GM03348 (cell line): Measurements from ENCODE around the gene EHBP1.

Experiments used
- DNase-seq: peaks from one replicate; pipeline ENCODE4 v3.0.0; 2012; ENCODE audit warnings: low spot score

The EHBP1 gene

DNA sequence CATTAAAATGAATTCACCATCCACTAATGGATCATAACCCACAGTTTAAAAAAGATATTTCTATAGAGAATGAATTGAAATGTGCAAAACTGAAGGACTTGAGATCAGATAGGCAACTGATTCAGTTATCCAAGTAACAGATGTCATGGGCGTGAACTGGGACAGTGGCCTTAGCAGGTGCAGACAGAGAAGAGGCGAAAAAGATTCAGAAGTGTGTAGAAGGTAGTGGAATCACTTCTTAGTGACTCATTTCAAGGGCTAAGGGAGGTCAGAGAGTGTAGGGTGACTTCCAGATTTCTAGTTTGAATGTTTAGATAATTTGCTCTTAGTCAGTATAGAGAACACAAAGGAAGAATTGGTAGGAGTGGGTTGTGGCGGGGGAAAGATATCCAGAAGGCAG is 79.7 kb downstream of the EHBP1 start:
- no peak for DNase-seq

DNA sequence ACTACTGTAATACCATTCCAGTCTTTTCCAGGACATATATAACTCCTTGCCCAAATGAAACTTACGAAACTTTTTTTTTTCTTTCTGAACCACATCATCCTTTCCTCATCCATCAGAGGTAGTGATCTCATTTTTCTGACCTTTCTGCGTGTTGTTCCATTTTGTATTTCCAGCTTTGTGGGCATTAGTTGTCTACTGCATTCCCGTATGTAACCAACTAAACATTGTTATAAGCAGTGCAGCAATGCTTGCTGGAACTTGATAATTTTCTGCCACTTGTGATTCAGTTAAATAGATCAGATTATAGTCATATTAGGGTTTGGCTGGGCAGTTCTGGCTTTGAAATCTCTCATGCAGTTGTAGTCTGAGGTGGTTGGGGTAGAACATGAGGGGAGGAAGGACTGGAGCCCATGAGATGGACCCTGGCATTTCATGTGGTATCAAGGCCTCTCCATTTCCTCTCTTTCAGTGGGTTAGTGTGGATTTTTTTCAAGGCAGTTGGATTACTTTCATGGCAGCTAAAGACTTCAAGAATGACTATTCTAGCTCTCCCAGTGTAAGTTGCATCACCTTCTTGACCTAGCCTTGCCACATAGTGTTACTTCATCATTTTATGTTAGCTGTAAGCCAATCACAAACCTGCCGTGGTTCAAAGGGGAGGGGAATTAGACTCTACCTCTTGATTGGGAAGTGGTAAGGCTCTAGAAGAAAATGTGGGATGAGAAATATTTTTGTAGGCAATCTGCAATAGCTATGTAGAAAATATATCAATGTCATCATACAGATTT is 80.5 kb downstream of the EHBP1 start:
- DNase-seq: peak; percentile 27

DNA sequence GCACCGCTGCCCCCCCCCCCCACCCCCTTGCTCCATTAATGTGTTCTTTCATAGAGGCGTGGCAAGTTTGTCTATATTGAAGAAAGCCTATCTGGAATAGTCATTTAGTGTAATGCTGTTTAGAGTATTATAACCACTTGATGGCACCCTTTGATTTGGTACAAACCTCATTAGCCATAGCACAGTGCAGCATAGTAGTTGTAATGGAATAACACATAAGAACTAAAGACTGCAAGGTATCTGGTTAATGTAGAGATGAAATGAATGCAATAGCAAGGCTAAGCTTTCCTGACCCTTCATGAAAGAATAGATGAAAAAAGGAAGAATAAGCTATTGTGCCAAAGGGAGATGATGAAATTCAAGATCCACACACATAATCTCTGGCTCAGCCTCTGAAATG is 81.9 kb downstream of the EHBP1 start:
- DNase-seq: peak; percentile 16

DNA sequence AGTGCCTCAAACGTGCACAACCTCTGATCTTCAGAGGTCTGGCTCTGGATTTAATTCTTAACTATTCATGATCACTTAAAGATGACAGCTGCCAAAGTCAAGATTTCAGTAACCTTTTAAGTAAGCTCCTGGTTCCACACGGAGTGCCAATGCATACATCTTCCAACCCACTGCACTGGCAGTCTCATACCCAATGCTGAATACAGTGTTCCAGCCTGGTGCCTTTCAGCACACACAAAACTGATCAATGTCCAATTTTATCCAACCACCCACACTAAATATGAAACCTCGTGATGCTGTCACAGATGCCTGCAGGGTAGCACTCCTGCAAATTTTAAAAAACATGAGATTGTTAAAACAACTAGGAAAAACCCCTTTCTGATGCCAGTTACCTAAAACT is 84.0 kb downstream of the EHBP1 start:
- no peak for DNase-seq

DNA sequence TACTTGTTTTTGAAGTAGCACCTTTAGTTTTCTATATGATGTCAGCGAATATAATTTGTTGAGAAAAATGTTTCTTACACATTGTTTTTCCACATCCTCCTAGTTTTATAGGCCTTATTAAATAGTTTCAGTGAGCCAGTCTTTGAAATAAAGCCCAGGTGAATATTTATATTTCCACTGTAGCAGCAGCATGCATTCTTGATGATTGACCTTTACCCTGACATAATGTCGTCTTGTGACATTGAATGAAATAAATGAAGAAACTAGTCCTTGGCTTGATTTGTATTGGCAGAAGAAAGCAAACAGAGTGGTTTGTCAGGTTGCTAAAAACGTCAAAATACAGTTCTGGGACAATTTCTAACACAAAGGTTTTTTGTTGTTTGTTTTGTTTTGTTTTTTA is 84.4 kb downstream of the EHBP1 start:
- DNase-seq: no peak

DNA sequence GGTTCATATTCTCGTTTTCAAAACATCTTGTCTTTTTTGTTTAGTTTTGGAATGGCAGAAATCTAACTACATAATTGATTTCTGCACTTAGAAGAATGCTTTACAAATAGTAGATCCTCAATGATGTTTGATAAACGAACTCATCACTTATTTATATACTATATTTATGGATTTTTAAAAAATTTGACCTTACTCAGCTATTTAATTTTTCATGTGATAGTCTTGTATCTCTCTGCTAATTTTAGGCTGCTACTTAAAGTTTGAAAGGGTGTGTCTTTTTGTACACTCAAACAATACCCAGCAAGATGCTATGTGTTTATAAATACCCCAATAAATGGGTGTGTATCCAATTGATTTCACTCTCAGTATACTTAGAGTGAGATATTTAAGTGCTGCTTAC is 86.9 kb downstream of the EHBP1 start:
- DNase-seq: no peak

DNA sequence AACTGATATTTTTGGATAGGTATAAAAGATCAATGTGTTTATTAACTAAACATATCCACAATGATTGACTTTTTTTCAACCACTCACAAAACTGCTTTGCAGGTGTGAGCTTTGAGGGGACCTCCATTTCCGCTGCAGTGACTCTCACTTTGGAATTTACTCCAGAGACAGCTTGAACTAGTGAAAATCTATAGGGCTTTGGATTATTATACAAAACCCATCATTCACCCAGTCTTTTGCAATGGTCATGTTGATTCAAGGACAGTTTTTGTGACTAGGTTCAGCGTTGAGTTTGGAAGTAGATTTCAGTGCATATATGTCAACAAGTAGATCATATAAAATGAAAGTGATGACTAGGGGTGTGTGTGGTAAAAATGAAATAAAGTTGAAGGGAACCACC is 87.7 kb downstream of the EHBP1 start:
- DNase-seq: no peak

DNA sequence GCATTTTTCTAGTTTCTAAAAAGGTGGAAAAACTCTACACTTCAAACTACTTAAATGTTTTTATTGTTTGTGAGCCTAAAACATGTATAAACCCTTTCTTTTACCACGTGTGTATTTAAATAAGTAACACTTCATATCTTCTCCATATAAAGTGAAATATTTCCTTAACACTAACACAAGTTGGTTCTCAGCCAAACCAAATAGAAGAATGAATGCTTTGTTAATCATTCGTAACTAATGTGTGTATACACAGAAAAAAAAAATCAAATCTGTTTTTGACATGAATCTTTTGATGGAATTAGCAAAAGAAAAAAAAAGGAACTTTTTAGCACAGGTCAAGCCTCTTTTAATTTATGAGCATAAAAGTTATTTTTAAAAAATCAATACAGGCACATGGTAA is 89.3 kb downstream of the EHBP1 start:
- no peak for DNase-seq

DNA sequence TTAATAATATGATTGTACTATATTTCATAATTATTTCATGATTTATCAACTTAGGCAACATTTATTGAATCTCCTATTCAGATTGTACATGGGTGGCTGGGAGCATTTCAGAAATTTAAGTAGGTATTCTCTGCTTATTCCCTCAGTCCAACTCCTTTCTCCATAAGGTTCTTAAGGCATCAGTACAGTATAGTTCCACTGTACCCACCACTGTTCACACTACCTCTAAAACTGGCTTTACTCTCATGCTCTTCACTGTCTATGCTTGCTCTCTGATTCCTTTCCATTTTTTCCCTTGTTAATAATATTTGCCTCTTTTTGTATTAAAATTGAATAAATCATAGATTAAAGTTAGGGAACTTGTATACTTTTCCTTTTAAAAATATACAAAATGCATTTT is 89.8 kb downstream of the EHBP1 start:
- DNase-seq: no peak

DNA sequence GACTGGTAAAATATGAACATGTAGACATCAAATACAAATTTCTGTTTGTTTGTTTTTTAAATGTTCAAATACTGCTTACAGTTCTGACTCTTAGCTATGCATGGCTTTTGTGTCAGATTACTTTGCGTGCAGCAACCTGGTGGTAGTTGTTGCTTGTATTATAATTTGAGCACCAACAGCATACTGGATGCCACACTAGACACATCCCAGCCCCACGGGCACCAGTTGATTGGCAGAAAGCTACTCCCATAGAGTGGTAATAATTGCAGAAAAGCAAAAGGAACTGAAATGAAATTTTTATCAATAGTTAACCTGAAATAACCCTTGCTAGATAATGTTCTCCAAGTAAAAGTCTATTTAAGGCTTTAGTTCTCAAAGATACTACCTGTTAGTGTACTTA is 91.6 kb downstream of the EHBP1 start:
- no peak for DNase-seq

DNA sequence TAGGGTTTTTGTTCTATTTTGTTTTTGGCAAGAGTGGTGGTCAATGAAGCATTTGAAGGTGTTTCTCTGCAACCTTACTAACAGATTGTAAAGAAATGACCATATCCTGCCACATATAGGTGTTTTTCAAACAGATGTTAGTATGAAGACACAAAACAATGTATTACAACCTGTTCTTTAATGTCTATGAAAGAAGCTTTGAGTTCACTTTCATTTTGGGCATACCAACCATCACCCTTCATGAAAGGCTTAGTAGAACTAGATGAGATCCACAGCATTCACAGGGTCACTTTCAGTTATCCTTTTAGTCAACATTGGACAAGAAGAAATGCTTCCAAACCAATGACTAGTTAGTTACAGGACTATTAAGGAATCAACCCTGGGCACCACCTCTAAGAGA is 95.1 kb downstream of the EHBP1 start:
- no peak for DNase-seq

DNA sequence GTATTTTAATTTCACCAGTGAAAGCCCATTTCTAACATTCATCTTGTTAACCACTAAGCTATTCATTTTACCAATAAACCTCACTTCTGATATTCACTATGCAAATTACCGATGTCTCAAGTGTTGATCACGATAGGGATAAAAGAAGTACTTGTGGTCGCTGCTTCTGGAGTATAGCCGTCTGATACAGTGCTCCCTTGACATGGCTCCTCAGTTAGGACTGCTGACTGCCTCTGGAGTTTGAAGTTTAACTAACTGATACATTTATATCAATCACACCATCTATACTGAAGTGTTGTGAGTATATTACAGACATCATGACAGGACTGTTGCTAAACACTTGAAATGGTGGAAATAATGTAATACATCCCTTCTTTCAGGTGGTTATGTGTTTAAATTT is 95.6 kb downstream of the EHBP1 start:
- DNase-seq: no peak

DNA sequence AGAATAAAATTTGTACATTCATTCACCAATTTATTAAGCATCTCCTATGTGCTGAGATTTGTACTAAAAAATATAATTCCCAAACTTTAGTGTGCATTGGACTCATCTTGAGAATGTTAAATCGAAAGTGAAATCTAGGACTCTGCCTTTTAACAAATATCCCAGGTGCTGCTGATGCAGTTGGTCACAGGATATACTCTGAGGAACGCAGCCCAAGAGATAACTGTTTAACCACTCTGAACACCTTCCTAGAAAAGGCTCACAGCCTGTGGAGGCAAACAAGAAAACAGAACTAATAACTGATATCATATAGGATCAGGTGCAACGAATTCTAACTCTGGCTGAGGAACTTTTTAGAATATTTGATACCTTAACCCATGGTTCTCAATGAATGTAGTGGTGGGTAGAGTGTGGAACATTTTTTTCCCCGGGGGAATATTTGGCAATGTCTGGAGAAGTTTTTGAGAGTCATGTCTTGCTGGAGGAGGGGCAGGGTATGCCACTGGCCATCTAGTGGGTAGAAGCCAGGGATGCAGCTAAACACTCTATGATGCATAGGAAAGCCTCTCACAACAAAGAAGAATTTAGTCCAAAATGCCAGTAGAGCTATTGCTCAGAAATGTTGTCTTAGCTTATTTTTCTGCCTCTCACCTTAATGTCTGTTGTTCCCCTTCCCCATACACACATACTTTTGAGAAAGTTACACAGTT is 96.5 kb downstream of the EHBP1 start:
- no peak for DNase-seq

DNA sequence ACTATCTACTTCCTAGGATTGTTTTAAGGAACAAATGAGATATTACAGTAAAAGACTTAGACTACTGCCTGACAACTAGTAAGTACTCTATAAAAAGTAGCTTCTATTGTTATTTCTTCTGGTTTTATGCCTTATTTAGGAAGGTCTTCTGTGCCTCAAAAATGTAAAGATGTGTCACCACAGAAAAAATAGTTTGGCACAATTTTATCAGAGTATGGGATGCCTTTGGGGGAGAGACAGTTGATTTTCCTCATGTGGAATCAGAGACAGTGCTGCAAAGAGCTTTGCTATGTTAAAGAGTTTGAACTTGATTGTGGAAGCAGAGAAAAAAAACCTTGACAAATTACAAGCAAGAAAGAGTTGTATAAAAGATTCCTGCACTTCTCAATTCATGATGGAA is 98.4 kb downstream of the EHBP1 start:
- DNase-seq: no peak

DNA sequence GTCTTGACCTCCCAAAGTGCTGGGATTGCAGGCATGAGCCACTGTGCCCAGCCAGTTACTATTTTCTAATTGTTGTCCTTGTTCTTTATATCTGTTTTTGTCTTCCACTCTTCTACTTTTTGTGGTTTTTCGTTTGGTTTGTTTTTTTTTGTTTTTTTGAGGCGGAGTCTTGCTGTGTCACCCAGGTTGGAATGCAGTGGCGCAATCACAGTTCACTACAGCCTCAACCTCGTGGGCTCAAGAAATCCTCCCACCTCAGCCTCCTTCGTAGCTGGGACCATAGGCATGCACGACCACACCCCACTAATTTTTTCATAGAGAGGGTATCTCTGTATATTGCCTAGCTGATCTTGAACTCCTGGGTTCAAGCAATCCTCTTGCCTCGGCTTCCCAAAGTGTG is 100.7 kb downstream of the EHBP1 start:
- no peak for DNase-seq

DNA sequence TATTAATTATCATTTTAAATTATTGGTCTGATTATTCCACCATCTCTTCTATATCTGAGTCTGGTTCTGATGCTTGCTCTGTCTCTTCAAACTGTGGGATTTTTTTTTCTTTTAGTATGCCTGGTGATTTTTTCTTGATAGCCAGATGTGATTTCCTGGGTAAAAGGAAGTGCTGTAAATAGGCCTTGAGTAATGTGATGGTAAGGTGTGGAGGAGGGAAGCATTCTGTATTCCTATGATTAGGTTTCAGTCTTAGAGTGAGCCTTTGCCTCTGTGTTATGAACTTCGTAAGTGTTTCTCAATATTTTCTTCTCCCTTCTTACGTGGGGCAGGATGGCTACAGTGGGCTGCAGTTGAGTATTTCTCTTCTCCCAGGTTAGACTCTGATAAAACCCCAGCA is 103.0 kb downstream of the EHBP1 start:
- no peak for DNase-seq

DNA sequence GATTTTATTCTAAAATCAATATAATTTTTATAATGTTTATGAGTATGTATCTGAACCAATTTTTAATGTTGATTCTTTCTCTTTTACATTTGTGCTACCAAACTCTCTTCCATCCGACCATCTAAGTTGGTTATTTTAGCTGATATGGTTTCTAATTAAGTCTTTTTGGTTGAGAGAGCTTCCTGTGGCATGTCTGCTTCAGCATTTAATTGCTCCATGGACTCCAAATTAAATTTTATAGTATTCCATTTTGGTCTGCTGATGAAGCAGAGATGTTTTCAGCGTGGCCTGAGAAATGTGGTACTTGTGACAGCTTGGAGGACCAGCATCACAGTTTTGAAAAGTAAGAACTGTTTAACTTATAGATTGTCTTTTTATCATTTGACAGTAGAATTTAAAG is 105.6 kb downstream of the EHBP1 start:
- no peak for DNase-seq

DNA sequence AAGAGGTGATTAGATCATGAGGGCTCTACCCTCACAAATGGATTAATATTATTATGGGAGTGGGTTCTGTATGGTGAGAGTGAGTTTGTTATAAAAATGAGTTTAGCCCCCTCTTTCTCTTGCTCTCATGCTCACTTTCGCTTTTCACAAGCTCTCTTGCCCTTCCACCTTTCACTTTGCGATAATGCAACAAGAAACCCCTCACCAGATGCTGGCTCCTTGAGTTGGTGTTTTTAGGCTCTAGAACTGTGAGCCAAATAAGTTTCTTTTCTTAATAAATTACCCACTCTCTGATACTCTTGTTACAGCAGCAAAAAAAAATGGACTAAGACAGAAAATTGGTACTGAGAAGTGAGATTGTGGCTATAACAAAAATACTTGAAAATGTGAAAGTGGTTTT is 106.5 kb downstream of the EHBP1 start:
- DNase-seq: no peak

DNA sequence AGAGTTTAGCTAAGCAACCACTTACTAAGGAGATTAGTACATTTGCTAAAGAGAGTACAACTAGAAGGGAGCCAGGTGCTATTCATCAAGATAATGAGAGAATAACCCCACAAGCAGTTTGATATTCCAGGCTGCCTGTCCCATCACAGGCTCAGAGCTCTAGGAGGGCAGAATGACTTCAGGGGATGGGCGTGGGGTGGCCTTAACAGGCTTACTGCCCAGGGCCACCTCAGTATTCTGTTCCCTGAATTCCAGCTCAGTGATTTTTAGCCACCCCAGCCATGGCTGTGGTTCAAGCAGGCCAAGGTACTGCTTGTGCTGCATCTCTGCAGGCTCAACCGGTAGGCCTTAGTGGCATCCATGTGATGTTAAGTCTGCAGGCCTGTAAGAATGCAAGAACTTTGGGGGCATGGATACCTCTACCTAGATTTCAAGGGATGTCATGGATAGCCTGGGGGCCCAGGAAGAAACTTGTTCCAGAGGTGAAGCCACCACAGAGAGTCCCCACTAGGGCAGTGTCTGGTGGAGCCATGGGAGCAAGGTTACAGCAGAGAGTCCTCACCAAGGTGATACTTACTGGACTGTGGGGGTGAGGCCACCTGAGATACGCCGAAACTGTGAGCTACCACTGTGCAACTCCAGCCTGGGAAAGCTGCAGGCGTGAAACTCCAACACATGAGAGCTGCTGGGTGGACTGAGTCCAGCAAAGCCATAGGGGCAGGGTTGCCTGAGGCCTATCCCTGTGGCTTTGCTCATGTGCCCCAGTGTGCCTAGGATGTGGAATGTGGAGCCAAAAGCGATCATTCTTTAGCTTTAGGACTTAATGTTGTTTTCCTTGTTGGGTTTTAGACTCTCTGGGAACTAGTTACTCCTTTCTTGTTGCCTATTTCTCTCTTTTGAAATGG is 107.7 kb downstream of the EHBP1 start:
- DNase-seq: no peak

DNA sequence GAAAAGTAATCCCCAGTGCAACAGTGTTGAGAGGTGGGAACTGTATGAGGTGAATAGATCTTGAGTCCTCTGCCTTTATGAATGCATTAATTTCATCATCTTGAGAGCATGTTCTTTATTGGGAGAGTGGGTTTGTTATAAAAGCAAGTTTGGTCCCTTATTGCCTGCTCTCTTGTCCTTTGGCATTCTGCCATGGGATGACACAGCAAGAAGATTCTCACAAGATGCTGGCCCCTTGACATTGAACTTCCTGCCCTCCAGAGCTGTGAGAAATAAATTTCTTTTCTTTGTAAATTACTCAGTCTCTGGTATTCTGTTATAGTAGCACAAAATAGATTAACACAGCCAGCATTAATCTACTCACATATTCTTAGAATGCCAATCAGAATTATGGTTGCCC is 108.6 kb downstream of the EHBP1 start:
- DNase-seq: peak; percentile 16

DNA sequence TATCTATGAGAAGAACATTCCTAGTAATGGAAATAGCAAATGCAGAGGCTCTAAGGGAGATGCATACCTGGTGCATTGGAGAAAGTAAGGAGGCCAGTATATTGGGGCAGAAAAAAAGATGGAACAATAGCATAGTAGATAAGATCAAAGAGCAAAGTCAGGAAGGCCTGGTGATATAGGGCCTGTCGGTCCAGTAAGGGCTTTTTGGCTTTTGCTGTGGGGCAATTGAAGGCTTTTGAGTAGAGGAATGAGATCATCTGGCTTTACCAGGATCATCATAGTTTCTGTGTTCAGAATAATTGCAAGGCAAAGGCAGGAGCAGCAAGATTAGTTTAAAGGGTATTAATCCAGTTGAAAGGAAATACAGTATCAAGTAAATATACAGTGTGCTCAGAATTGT is 111.8 kb downstream of the EHBP1 start:
- no peak for DNase-seq

DNA sequence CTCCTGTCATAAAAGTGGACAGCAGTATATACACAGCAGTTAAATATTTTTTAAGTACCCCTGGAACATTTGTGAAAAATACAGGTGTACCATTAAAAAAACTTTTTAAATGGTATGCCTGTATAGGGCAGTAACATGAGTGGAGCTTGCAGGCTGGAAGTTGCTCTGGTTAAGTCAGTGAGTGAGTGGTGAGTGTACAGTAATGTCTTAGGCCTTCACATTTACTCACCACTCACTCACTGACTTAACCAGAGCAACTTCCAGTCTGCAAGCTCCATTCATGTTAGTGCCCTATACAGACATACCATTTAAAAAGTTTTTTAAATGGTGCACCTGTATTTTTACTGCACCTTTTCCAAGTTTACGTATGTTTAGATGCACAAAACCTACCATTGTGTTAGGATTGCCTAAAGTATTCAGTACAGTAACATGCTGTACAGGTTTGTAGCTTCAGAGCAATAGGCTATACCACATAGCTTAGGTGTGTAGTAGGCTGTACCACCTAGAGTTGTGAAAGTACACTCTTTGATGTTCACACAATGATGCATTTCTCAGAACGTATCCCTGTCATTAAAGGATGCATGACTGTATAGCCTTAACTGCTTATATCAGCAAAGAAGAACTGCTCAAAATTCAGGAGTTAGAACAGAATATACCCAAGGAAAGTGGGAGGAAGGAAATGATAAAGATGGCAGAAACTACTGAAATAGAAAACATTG is 112.6 kb downstream of the EHBP1 start:
- no peak for DNase-seq
